ENCODE data around the gene PKIB.

PKIB gene

GRCh38 chr6:122752459-122752858, 142.3 kb downstream of the PKIB start:
- no peak for TF ChIP-seq CTCF (IDR thresholded peaks at IDR 0.05)
- peaks cover 20% of the 10 kb centered on the region for H3K4me1 Mint-ChIP-seq
- no peak overlapping the region for H3K27ac Mint-ChIP-seq
- H3K4me3 Mint-ChIP-seq, result no peak overlapping the region
- H3K36me3 Mint-ChIP-seq (ENCODE audit: low read depth), result peaks cover 5% of the 10 kb centered on the region
- peaks cover 3% of the 10 kb centered on the region for H3K27me3 Mint-ChIP-seq (ENCODE audit: low read depth, poor library complexity)
- peaks cover 26% of the 10 kb centered on the region for H3K9me3 Mint-ChIP-seq
- no peak for DNase-seq

- H3K36me3 Mint-ChIP-seq (ENCODE audit: low read depth), result peaks cover 5% of the 10 kb centered on the region
- H3K9me3 Mint-ChIP-seq, result peaks cover 21% of the 10 kb centered on the region
- peaks cover 20% of the 10 kb centered on the region for H3K4me1 Mint-ChIP-seq
- DNase-seq, result no peak
- no peak for TF ChIP-seq CTCF (IDR thresholded peaks at IDR 0.05)
- H3K4me3 Mint-ChIP-seq, result no peak overlapping the region
- peak overlapping the region; percentile 81 for H3K27ac Mint-ChIP-seq
- H3K27me3 Mint-ChIP-seq (ENCODE audit: low read depth, poor library complexity), result no peaks in the 10 kb centered on the region
Measured at GRCh38 chr6:122753000-122753687, 142.9 kb downstream of the PKIB start.

DNA sequence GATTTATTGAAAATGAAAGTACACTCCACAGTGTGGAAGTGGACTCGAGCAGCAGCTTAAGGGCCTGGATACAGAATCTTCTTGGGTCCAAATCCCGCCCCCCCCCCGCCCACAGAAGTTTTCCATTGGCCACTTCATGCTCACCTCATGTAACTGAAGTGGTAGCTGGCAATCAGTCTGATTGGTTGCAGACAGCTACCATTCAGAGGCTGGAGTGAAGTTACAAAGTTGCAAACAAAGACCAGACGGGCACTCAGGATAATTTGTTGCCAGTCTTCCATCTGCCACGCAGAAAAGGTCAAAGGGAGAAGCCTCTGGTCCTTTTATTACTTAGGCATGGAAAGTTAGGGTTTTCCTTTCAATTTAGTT, 143.5 kb downstream of the PKIB start:
- H3K4me1 Mint-ChIP-seq, result peaks cover 20% of the 10 kb centered on the region
- no peak for DNase-seq

GRCh38 chr6:122754191-122754731, 144.1 kb downstream of the PKIB start:
- no peak overlapping the region for H3K4me3 Mint-ChIP-seq
- no peak for TF ChIP-seq CTCF (IDR thresholded peaks at IDR 0.05)
- H3K27me3 Mint-ChIP-seq (ENCODE audit: low read depth, poor library complexity), result no peaks in the 10 kb centered on the region
- H3K4me1 Mint-ChIP-seq, result peaks cover 20% of the 10 kb centered on the region
- H3K27ac Mint-ChIP-seq, result no peak overlapping the region
- peaks cover 3% of the 10 kb centered on the region for H3K36me3 Mint-ChIP-seq (ENCODE audit: low read depth)
- no peak for DNase-seq
- peaks cover 10% of the 10 kb centered on the region for H3K9me3 Mint-ChIP-seq

More for the DNA sequence above, 143.5 kb downstream of the PKIB start:
- peaks cover 5% of the 10 kb centered on the region for H3K36me3 Mint-ChIP-seq (ENCODE audit: low read depth)
- H3K4me3 Mint-ChIP-seq, result no peak overlapping the region
- no peaks in the 10 kb centered on the region for H3K27me3 Mint-ChIP-seq (ENCODE audit: low read depth, poor library complexity)
- H3K27ac Mint-ChIP-seq, result no peak overlapping the region
- H3K9me3 Mint-ChIP-seq, result peaks cover 16% of the 10 kb centered on the region
- TF ChIP-seq CTCF (IDR thresholded peaks at IDR 0.05), result no peak

DNA sequence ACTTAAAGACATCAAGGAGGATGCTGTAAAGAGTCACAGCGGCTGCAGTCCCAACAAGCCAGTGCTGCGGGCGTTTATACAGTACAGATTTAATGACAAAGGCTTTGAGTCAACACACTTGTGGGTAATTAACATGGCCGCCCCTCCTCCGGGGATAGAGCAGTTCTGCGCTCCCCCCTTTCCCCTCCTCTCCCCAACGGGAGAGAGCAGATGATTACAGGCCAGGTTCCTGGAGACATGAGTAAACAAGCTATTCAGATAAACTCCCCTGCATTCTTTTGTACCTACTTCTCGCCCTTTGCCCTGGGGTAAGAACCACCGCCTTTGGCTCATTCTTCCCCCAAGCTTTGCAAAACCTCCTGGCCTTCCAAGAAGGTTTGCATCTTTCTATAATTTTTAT, 145.7 kb downstream of the PKIB start:
- H3K36me3 Mint-ChIP-seq (ENCODE audit: low read depth), result no peaks in the 10 kb centered on the region
- peaks cover 20% of the 10 kb centered on the region for H3K4me1 Mint-ChIP-seq
- no peak for DNase-seq
- H3K27me3 Mint-ChIP-seq (ENCODE audit: low read depth, poor library complexity), result no peaks in the 10 kb centered on the region
- H3K27ac Mint-ChIP-seq, result no peak overlapping the region
- no peak overlapping the region for H3K4me3 Mint-ChIP-seq
- TF ChIP-seq CTCF (IDR thresholded peaks at IDR 0.05), result no peak
- H3K9me3 Mint-ChIP-seq, result peaks cover 8% of the 10 kb centered on the region

GRCh38 chr6:122758927-122759334, 148.7 kb downstream of the PKIB start:
- H3K27ac Mint-ChIP-seq, result no peak overlapping the region
- H3K4me1 Mint-ChIP-seq, result peaks cover 16% of the 10 kb centered on the region
- no peaks in the 10 kb centered on the region for H3K36me3 Mint-ChIP-seq (ENCODE audit: low read depth)
- no peak for TF ChIP-seq CTCF (IDR thresholded peaks at IDR 0.05)
- DNase-seq, result no peak
- peaks cover 3% of the 10 kb centered on the region for H3K27me3 Mint-ChIP-seq (ENCODE audit: low read depth, poor library complexity)
- H3K4me3 Mint-ChIP-seq, result no peak overlapping the region
- H3K9me3 Mint-ChIP-seq, result peaks cover 12% of the 10 kb centered on the region

Data from nephron progenitor cell (in vitro differentiated cells).